Putamen (tissue), 1 donor: Measurements from ENCODE around the gene CFAP73.
A peak's percentile ranks its signal among the peaks of the same experiment; 100 is the strongest.
"Not testable (repeated sequence)": the region's sequence is repeated elsewhere in the genome, so short reads cannot be mapped to it uniquely, and the experiment has no call there.

ENCODE experiments used
- DNase-seq: peaks from one replicate; pipeline ENCODE4 v3.0.0-alpha.2; 2016; ENCODE audit warnings: low spot score

The CFAP73 gene

GRCh38 chr12:113149361-113150150 lies at the start of gene CFAP73:
TSS of gene CFAP73 (plus strand) at chr12:113149724. CDS start at chr12:113149858, 134 bp downstream.
- no peak for DNase-seq

DNA sequence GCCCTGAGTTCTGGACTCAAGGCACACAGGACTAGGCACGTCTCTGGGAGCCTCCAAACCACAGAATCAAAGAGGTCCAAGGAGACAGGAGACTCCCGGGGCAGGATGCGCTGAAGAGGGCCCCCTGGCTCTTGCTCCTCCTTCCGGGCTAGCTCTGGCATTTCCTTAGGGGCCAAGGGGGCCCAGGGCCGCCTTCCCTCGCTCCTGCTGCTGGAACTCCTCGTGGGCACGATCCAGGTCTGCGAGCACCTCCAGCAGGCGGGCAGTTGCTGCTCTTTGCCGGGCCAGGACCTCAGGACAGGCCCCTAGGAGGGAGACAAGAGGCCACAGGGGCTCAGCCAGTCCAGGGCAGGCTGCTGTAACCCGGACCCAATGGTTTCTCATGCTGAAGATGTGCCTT lies 49.8 kb upstream of the CFAP73 start:
- no peak for DNase-seq

- DNase-seq = no peak
These were observed 47.8 kb upstream of the CFAP73 start for GRCh38 chr12:113101751-113102150.

GRCh38 chr12:113102811-113103210 lies 46.7 kb upstream of the CFAP73 start:
- DNase-seq = no peak

- peak; percentile 48 for DNase-seq
These were observed 45.6 kb upstream of the CFAP73 start for GRCh38 chr12:113103756-113104450.

DNA sequence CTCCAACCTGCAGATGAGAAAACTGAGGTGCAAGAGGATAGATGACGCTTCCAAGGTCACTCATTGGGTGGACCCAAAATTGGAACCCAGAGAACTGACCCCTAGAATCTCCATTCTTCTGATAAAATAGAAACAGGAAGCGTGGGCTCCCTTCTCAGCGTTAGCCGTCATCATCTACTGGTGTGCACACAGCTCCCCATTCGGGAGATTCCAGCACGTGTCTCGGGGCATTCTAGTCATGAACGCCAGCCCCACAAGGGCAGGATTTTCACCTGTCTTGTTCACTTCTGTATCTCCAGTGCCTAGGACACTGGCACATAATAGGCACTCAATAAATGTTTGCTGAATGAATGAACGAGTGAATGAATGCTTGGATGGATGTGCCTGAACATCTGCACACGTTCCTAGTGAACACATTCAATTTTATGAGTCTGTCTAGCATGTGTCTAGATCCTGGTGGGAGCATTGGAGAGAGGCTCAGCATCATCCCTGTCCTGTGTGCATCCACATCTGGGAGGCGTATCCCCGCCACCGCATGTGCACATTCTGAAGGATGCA lies 44.5 kb upstream of the CFAP73 start:
- DNase-seq = no peak

GRCh38 chr12:113105606-113106271 lies 43.8 kb upstream of the CFAP73 start:
- no peak for DNase-seq

DNA sequence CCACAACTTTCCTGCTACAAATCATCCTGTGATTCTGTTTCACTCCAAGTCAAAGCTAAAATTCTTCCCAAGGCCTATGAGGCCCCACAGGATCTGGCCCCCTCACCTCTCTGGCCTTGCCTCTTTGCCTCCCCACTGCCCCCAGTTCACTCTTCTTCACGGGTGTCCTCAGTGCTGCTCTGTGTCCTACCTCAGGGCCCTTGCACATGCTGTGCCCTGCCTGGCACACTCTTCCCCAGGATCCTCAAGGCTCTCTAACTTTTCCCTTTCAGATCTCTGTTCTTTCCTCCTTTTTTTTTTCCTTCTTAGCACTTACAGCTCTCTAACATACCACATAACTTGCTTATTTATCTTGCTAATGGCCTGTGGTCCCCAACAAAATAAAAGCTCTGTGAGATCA lies 43.2 kb upstream of the CFAP73 start:
- no peak for DNase-seq

- DNase-seq = no peak
These were observed 41.2 kb upstream of the CFAP73 start for GRCh38 chr12:113108308-113108707.

GRCh38 chr12:113109360-113109759 lies 40.2 kb upstream of the CFAP73 start:
- no peak for DNase-seq

GRCh38 chr12:113109872-113110599 lies 39.5 kb upstream of the CFAP73 start:
- no peak for DNase-seq

- no peak for DNase-seq
These were observed 38.3 kb upstream of the CFAP73 start for GRCh38 chr12:113111247-113111646.

GRCh38 chr12:113112043-113112899 lies 37.3 kb upstream of the CFAP73 start:
- DNase-seq = no peak

DNA sequence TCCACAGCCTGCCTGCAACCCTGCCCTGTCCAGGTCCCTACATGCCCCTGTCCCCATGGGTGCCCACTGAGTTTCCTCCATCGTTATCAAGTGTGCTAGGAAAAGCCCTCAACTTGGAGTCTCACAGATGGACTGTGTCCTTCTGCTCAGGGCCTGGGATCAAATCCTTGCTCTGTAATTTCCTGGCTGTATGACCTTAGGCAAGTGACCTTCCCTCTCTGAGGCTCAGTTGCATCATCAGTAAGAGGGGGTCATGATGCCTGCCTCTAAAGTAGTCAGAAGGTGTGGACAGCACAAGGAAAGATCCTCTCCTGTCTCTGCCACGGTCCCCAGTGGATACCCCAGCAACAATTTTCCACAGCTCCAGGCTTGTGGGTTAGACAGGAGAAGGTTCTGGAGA lies 36.1 kb upstream of the CFAP73 start:
- no peak for DNase-seq

- no peak for DNase-seq
These were observed 34.9 kb upstream of the CFAP73 start for GRCh38 chr12:113114447-113115178.

DNA sequence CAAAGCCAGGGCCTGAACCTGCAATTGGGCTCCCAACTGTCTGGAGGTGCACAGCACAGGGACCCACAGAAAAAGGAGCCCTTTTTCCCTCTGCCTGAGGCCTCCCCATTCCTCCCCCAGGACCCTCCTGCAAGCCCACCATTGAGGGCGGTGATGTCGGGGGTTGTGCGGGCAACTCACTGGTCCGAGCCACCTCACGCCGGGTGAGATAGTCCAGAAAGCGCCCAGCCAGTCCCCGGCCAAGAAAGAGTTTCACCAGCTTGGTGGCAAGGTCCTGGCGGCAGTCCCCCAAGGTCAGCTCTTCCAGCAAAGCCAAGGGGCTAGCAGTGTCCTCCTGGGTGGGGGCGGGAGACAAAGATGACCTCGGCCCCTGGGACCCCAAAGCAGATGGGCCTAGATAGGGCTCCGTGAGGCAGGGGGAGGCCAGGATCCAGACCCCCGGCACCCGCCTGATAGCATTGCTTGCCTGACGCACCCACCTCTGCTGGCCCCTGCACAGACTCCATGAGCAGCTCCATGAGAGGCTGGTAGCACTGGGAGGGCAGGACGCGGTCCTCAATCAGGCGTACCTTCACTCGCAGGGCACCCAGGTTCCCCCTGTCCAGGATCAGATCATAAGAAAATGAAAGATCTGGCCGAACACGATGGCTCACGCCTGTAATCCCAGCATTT lies 33.9 kb upstream of the CFAP73 start:
- DNase-seq = no peak

DNA sequence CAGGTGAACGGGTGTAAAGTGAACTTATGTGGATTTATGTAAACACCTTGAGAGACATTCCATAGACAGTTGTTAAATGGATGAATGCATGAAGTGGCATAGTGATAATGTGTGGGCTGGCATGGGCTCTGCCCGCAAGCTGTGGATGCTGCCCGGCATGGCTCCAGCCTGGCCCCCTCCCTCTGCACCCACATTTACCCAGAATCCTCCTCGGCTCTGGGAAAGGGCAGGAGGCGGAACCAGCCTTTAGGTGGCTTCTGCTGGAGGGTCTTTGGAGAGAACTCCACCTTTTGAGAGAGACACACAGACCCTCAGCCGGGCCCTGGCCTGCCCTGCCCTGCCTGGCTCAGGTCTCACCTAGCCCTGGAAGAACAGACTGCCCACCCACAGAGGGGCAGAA lies 32.6 kb upstream of the CFAP73 start:
- DNase-seq = no peak

- DNase-seq = not testable (repeated sequence)
These were observed 31.8 kb upstream of the CFAP73 start for GRCh38 chr12:113117684-113118083.

DNA sequence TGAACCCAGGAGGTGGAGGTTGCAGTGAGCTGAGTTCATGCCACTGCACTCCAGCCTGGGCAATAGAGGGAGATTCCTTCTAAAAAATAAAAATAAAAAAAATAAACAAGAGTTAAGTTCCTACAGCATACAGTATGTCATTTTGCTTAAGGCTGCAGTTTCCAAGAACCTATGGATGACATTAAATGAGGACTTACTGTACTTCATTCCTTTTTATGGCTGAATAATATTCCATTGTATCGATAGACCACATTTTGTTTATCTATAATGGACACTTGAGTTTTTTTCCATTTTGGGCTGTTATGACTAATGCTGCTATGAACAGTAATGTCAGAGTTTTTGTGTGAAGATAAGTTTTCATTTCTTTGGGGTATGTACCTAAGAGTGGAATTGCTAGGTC lies 31.4 kb upstream of the CFAP73 start:
- no peak for DNase-seq
